ENCODE results near the gene KCTD13. TPM values are rescaled to one million over a fixed set of nuclear protein-coding genes. Genes with fewer than 3 reads are reported as not detected.
A peak's percentile ranks its signal among the peaks of the same experiment; 100 is the strongest.
"Not testable (repeated sequence)": the region's sequence is repeated elsewhere in the genome, so short reads cannot be mapped to it uniquely, and the experiment has no call there.

Gene KCTD13
- polyA plus RNA-seq, 3 donors = 15.2 to 31.7 (median 16.6) TPM

GRCh38 chr16:29958756-29959155 is 32.7 kb upstream of the KCTD13 start:
- DNase-seq (ENCODE audit: extremely low read depth in 1 of 11, low read depth in 9 of 11, low spot score in 4 of 11) = no peak

GRCh38 chr16:29951625-29952365 is 25.8 kb upstream of the KCTD13 start:
- DNase-seq (ENCODE audit: extremely low read depth in 1 of 11, low read depth in 9 of 11, low spot score in 4 of 11) = no peak

- no peak for DNase-seq (ENCODE audit: extremely low read depth in 1 of 11, low read depth in 9 of 11, low spot score in 4 of 11)
These were observed 24.9 kb upstream of the KCTD13 start for GRCh38 chr16:29950806-29951461.

GRCh38 chr16:29947897-29948296 is 21.9 kb upstream of the KCTD13 start:
- DNase-seq (ENCODE audit: extremely low read depth in 1 of 11, low read depth in 9 of 11, low spot score in 4 of 11) = no peak

- peak in 8 of 11 donors; percentile 64 to 90 (median 78) for DNase-seq (ENCODE audit: extremely low read depth in 1 of 11, low read depth in 9 of 11, low spot score in 4 of 11)
These were observed 18.1 kb upstream of the KCTD13 start for GRCh38 chr16:29943846-29944799.

- no peak for DNase-seq (ENCODE audit: extremely low read depth in 1 of 11, low read depth in 9 of 11, low spot score in 4 of 11)
These were observed 14.6 kb upstream of the KCTD13 start for GRCh38 chr16:29940656-29941055.

- DNase-seq (ENCODE audit: extremely low read depth in 1 of 11, low read depth in 9 of 11, low spot score in 4 of 11) = not testable (repeated sequence)
These were observed 5.7 kb upstream of the KCTD13 start for GRCh38 chr16:29931750-29932149.

DNA sequence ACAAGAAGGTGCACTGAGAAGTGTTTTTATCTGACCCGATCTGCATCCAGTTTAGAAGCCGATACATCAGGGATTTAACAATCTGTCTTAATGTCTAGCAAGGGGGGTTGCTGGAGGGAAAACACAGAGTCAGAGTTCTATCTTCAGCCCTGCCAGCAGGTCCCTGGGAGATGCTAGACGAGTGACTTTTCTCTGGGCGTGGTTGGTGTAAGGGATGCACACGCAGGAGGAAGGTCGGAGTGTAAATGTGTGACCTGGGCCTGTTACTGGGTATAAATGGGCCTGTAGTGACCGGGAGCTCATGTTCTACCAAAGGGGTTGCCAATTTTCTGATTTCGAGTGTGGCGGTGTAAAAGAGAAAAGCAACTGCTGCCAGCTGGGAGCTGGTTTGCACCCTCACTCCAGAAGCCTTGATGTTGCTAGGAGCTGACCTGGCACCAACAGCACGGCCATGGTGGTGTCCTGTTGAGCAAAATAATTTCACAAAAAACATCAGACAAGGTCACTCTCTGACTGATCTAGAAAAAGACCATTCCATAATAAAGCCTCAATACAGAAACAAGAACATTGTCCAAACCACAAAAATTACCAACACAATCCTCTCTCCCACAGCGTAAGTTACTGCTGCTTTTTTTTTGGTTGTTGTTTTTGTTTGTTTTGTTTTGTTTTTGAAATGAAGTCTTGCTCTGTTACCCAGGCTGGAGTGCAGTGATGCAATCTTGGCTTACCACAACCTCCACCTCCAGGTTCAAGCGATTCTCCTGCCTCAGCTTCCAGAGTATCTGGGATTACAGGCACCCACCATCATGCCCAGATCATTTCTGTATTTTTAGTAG is 1.3 kb upstream of the KCTD13 start:
- DNase-seq (ENCODE audit: extremely low read depth in 1 of 11, low read depth in 9 of 11, low spot score in 4 of 11) = no peak

GRCh38 chr16:29926711-29927052 is 656 bp upstream of the KCTD13 start:
- DNase-seq (ENCODE audit: extremely low read depth in 1 of 11, low read depth in 9 of 11, low spot score in 4 of 11) = peak in 1 of 11 donors; percentile 21

GRCh38 chr16:29925105-29925756 is 795 bp downstream of the KCTD13 start:
- no peak for DNase-seq (ENCODE audit: extremely low read depth in 1 of 11, low read depth in 9 of 11, low spot score in 4 of 11)

DNA sequence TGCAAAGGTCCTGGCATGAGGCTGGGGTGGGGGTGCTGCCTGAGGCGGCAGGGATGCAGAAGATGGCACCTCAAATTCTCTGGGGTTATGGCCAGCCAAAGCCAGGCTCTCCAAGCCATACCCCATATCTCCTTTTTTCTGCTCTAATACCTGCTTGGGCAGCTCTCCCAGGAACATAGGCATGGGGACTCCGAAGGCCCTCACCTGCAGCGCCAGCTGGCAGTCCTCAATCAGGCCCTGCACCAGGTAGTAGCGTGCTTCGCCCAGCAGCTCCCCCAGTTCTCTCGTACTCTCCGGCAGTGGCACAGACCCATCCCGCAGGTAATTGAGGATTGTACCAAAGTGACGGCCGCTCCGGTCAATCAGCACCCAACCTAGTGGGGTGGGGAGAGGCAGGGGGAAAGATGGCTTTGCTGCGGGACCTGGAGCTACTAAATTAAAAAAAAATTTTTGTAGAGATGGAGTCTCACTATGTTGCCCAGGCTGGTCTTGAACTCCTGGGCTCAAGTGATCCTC is 3.0 kb downstream of the KCTD13 start:
- no peak for DNase-seq (ENCODE audit: extremely low read depth in 1 of 11, low read depth in 9 of 11, low spot score in 4 of 11)

GRCh38 chr16:29922326-29922725 is 3.7 kb downstream of the KCTD13 start:
- DNase-seq (ENCODE audit: extremely low read depth in 1 of 11, low read depth in 9 of 11, low spot score in 4 of 11) = no peak

GRCh38 chr16:29921034-29921385 is 5.0 kb downstream of the KCTD13 start:
- DNase-seq (ENCODE audit: extremely low read depth in 1 of 11, low read depth in 9 of 11, low spot score in 4 of 11) = no peak

DNA sequence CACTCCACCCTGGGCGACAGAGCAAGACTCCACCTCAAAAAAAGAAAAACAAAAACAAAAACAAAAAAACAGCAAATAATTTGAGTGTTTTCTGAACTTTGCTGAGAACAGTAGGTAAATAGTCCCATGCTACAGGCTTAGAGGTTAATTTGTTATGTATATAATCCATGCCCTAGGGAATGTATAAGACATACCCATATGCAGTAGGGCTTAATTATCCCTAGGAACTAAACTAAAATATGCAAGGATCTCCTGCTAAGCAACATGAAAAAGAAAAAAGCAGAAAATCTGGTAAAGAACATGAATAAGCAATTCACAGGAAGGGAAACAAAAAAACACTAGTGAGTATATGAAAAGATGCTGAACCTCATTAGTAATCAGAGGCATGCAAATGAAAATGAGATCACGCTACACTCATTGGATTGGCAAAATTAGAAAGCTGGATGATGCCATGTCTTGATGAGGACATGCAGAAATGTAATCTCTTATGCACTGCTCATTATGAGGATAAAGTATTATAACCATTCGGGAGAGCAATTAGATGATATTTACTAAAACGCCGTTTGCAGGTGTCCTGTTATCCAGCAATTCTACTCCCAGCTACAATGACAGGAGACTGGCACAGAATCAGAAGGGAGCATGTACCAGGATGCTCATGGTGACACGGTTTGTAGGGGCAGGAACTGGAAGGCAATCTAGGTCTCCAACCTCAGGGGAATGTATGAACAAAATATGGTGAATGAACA is 5.6 kb downstream of the KCTD13 start:
- DNase-seq (ENCODE audit: extremely low read depth in 1 of 11, low read depth in 9 of 11, low spot score in 4 of 11) = no peak

DNA sequence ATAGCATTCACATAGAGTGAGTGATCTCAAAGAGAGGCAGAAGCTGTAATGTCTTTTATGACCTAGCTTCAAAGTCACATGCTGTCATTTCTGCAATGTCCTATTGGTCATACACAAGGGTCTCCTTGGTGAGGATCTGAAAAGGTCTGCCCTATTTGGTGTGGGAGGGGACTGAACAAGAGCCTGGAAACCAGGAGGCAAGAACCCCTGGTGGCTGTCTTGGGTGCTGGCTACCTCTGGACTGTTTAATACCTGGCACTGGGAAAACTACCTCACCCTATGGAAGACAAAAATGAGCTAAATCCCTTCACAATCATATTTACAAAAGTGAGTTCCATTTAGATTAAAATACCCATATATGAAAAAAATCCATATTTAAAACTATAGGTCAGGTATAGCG is 9.0 kb downstream of the KCTD13 start:
- no peak for DNase-seq (ENCODE audit: extremely low read depth in 1 of 11, low read depth in 9 of 11, low spot score in 4 of 11)

GRCh38 chr16:29915590-29916247 is 10.3 kb downstream of the KCTD13 start:
- no peak for DNase-seq (ENCODE audit: extremely low read depth in 1 of 11, low read depth in 9 of 11, low spot score in 4 of 11)

DNA sequence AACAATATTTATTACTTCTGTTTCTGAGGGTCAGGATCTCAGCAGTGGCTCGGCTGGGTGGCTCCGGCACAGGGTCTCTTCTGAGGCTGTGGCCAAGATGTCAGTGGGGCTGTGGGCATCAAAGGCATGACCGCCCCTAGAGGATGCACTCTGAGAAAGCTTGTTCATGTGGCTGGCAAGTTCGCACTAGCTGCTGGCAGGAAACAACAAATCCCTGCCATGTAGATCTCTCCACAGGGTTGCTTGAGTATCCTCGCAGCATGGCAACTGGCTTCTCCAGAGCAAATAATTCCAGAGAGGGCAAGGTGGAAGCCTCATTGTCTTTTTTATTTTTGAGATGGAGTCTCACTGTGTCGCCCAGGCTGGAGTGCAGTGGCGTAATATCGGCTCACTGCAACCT is 12.5 kb downstream of the KCTD13 start:
- DNase-seq (ENCODE audit: extremely low read depth in 1 of 11, low read depth in 9 of 11, low spot score in 4 of 11) = no peak

Measured in renal cortex interstitium (tissue), 11 donors.